HEK293T (cell line): ENCODE results near the gene FAM20C.

Source experiments
- CTBP1 ChIP-seq: fragments of 450-650 bp; IDR thresholded peaks from 2 replicates; pipeline ENCODE4 v1.6.1; 2016; ENCODE audit warnings: borderline replicate concordance
- ELF4 ChIP-seq: fragments of 450-650 bp; IDR thresholded peaks from 2 replicates; pipeline ENCODE4 v1.6.1; 2017; ENCODE audit warnings: antibody characterized with exemption
- FOXM1 ChIP-seq: fragments of 450-650 bp; IDR thresholded peaks from 2 replicates; pipeline ENCODE4 v1.6.1; 2017; ENCODE audit warnings: mild to moderate bottlenecking, borderline replicate concordance
- LEF1 ChIP-seq: fragments of 450-650 bp; IDR thresholded peaks from 2 replicates; pipeline ENCODE4 v1.6.1; 2017; ENCODE audit warnings: mild to moderate bottlenecking, borderline replicate concordance
- SP1 ChIP-seq: fragments of 450-650 bp; IDR thresholded peaks from 2 replicates; pipeline ENCODE4 v1.6.1; 2017
- SUZ12 ChIP-seq: fragments of 450-650 bp; IDR thresholded peaks from 2 replicates; pipeline ENCODE4 v1.6.1; 2016; ENCODE audit warnings: mild to moderate bottlenecking
- TARDBP ChIP-seq: fragments of 450-650 bp; IDR thresholded peaks from 2 replicates; pipeline ENCODE4 v1.6.1; 2016
- TF ChIP-seq, protein P1 (sequence below): fragments of 450-650 bp; IDR thresholded peaks from 2 replicates; pipeline ENCODE4 v1.6.1; 2016

DNA sequence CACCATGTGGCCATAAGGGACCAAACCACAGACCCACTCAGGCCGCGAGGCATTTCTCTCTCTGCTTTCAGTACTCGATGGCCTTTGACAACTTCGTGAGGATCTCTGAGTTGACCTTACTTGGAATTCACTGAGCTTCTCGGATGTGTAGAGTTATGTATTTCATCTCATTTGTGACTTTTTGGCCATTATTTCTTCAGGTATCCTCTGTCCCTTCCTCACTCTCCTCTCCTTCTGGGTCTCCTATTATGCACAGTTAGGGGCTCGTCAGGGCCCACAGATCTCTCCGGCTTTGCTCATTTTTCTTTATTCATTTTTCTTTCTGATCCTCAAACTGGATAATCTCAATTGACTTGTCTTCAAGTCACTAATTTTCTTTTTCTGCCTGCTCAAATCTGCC, 81.0 kb downstream of the FAM20C start:
- TF ChIP-seq TARDBP (no peak), FOXM1 (no peak), SP1 (no peak), SUZ12 (no peak), CTBP1 (no peak), ELF4 (no peak), LEF1 (no peak)
- TF ChIP-seq, protein P1, sequence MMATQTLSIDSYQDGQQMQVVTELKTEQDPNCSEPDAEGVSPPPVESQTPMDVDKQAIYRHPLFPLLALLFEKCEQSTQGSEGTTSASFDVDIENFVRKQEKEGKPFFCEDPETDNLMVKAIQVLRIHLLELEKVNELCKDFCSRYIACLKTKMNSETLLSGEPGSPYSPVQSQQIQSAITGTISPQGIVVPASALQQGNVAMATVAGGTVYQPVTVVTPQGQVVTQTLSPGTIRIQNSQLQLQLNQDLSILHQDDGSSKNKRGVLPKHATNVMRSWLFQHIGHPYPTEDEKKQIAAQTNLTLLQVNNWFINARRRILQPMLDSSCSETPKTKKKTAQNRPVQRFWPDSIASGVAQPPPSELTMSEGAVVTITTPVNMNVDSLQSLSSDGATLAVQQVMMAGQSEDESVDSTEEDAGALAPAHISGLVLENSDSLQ, result no peak
